ENCODE measurements around the gene LIF.
"Not testable (repeated sequence)": the region's sequence is repeated elsewhere in the genome, so short reads cannot be mapped to it uniquely, and the experiment has no call there.

LIF gene

DNA sequence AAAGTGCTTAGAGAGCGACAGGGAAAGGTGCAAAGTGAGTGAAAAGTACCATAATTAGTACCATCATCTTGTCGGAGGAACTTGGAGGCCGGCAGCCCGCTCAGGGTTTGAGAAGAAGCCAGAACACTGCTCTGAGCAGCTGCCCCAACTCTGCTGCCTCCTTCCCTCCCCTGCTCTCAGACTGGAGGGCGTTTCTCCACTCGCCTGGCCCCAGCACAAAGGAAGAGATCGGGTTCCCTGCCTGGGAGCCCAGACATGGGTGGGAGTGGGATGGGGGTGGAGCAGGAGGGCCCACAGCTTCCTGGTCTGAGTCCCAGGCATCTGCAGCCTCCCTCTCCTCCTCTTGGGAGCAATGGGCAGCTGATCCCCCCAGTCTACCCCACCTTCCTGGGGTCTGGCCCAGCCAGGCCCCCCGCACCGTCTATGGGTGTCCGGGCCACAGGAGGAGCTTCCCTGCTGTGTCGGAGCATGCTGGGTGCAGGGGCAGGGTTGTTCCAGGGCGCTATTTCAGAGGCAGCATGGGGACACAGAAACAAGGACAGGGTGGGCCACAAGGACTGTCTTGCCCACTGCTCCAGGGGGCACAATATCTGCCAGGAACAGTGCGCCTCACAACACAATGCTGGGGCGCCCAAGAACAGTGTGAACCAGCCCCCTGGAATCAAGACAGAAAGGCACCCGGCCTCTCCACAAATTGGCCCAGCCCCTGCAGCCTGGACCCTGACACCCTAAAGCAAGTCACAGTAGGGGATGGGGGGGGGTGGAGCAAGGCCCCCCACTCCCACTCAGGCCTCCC is 4.8 kb downstream of the LIF start:
- DNase-seq, result no peak

DNA sequence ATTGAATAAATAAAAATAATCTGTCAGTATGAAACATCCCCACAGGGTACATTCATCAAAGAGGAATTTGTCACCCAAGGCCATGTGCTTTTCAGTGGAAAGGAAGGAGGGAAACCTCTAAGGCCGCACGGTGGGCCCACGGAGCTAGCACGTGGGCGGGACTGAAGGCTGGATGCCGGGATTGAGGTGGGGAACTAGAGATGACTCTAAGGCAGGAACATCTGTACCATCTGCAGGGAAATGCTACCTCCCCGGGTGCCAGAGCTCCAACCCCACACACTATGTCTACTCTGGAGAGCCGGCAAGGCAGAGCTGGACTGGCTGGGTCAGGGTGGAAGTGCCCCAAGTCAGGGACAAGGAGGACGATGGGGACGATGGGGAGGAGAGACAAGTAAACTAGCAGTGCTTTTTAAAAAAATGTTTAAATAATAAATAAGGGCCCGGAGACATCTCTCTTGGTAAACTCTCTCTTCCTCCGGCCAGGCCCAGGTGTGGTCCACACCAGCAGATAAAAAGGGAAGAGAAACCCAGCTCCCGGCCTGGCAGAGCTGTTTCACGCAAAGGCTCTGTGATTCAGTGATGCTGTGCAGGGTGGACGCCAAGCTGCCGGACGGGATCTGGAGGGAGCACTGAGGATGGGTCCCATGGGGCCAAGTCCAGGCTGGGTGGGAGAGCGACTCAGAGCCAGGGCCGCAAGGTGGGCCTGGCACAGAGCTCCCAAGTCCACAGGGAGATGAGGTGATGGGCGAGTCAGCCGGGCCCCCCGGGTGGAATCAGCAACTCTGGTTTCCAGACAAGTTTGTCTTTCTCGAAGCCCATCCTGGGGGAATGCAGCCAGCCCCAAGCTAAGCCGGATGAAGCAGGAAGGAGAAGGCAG is 5.8 kb downstream of the LIF start:
- no peak for DNase-seq

- DNase-seq, result no peak
Observed at GRCh38 chr22:30239488-30240405, 6.8 kb downstream of the LIF start.

- no peak for DNase-seq
Observed at GRCh38 chr22:30238661-30239487, 7.7 kb downstream of the LIF start.

GRCh38 chr22:30238136-30238535 is 8.4 kb downstream of the LIF start:
- no peak for DNase-seq

GRCh38 chr22:30236875-30237274 is 9.7 kb downstream of the LIF start:
- DNase-seq, result no peak

DNA sequence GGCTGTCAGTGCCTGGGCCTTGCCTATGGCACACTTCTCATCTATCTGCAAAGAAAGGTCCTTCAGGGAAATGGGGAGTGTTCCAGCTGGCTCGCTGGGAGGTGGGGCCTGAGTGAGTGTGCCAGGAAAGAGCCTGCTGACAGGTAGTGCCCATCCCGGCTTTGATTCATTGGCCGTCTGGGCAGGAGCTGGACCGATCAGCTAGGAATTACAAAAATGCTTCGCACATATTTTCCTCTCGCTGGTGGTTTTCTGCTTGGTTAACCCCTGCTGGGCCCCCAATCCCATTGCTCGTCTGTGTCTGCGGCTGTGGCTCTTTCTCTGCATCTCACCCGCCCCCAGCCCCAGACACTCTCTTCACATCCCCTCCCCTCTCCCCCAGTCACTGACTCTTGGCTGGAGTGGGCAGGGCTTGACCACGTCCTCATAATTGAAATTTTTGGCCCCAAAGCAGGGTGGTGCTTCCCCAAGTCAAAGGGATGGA is 10.8 kb downstream of the LIF start:
- no peak for DNase-seq

DNA sequence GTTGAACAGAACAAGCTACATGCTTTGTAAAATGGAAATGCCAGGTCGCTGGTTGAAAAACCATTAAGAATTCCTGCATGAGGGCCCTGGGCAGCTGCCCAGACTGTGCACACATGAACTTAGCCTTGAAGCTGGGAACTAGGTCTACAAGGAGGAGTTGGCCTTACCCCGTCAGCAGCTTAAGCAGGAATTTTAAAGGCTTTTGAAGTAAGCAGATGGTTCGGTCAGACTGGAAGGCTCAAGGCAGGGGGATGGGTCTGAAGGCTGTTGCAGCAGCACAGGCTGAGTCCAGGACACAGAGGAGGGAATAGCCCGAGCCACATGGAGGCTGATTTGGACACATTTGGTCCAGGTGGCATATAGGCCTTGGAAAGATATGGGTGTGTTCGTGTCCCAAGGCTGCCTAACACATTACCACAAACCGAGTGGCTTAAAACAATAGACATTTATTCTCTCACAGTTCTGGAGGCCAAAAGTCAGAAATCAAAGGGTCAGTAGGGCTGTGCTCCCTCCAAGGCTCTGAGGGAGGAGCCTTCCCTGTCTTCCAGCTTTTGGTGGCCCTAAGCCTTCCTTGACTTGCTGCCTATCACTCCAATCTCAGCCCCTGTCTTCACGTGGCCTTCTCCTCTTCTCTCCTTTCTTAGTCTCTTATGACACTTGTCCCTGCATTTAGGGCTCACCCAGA is 11.6 kb downstream of the LIF start:
- DNase-seq, result no peak

DNA sequence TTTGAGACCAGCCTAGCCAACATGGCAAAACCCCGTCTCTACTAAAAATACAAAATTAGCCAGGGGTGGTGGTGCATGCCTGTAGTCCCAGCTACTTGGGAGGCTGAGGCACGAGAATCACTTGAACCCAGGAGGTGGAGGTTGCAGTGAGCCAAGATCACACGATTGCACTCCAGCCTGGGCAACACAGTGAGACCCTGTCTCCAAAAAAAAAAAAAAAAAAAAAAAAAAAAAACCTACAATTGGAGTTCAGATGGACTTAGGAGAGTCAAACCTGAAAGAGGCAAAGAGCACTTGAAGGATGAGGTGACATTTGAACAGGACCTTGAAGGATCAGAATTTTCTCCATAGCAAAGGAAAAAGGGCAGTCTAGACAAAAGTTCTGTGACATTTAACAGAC is 12.2 kb downstream of the LIF start:
- not testable (repeated sequence) for DNase-seq

DNA sequence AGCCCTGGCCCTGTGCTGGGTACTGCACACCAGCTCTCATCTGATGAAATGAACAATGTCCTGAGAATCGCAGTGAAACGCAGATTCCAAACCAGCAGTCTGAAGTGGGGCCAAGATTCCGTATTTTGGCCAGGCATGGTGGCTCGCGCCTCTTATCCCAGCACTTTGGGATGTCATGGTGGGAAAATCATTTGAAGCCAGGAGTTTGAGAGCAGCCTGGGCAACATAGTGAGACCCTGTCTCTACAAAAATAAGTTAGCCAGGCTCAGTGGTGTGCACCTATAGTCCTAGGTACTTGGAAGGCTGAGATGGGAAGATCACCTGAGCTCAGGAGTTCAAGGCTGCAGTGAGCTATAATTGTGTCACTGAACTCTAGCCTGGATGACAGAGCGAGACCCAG is 13.0 kb downstream of the LIF start:
- no peak for DNase-seq

DNA sequence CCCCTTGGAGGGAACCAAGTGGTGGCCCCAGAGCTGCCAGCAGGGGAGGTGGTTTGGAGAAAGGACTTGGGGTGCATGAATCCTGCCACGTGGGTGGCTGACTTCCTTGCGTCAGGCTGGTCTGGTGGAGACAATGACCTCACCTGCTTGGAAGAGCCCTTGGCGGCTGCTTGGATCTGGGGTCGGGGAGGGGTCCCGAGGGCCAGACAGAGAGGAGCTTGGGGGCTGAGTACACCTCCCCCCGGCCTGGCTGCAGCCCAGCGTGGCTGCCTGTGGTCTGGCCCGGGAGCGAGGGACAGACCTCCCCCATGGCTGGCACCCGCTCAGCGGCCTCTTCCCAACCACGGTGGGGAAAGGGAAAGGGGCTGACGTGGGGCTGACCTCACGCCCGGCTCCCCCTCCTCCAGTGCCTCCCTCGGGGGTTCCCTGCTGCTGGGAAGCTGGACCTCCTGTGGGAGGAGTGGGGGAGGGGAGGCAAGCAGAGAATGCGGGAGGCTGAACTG is 13.8 kb downstream of the LIF start:
- DNase-seq, result no peak

DNA sequence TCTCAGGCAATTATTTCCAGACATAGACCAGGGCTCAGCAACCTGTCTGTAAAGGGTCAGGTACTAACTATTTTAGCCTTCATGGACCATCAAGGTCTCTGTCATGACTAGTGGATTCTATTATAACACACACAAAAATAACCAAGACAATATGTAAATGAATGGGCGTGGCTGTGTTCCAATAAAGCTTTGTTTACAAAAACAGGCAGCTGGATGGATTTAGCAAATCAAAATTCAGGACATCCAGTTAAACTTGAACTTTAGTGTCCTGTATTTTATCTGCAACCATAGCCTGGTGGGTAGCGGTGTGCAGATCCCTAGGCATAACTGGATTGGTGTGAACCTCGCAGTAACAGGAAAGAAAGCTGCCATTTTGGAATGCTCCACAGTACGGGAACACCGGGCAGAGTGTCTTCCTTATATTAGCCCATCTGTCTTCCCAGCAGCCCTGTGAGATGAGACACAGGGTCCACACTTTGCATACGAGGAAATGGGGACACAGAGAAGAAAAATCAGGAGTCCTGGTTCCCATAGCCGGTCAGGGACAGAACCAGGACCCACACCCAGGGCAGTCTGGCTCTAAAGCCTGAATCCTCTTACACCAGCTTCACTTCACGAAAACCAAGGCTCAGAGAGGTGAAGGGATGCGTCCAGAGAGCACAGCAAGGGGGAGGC is 15.6 kb downstream of the LIF start:
- DNase-seq, result no peak

GRCh38 chr22:30230330-30230729 is 16.2 kb downstream of the LIF start:
- DNase-seq, result no peak

GRCh38 chr22:30228509-30229359 is 17.8 kb downstream of the LIF start:
- DNase-seq, result no peak

- DNase-seq, result no peak
Observed at GRCh38 chr22:30227438-30228228, 18.9 kb downstream of the LIF start.

DNA sequence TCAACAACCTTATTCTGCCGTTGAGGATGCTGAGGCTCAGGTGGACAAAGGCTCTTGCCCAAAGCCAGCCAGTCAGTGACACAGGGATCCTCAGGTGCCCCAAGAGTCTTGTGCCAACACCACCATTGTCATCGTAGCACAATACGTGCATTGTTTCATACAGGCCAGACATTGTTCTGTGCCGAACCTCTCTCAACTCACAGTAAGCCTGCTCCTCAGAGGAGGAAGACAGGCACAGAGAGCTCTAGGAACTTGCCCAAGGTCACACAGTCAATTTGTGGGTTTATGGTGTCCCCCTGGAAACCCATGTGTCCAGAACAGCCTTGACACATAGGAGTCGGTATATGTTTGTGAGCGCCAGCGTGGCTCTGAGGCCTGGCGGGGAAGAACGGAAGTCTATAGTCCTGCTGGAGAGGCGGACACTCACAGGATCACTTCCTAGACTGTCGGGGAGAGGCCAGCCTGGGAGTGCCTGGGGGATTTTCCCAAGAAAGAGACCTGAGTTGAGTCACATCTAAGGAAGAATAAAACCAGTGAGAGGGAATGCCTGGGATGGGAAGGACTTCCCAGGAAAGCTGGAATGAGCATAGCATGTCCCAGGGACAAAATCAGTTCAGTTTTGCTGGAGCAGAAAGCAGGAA is 20.2 kb downstream of the LIF start:
- no peak for DNase-seq

GRCh38 chr22:30225220-30225927 is 21.2 kb downstream of the LIF start:
- DNase-seq, result no peak
